NCI-H1417 (cell line): Measurements from ENCODE around the gene GIGYF2.
"Not testable (repeated sequence)": the region's sequence is repeated elsewhere in the genome, so short reads cannot be mapped to it uniquely, and the experiment has no call there.

Experiments
- DNase-seq, 3 experiments: peaks; one replicate each; lab custom pipeline; 2025; lab: John Stamatoyannopoulos, UW

Gene GIGYF2

GRCh38 chr2:232697059-232697806 is at the start of gene GIGYF2:
Gene GIGYF2, plus strand, starts transcription at chr2:232697331. Its CDS starts 37,867 bp downstream, at chr2:232735198.
- peak; percentile 79 to 96 (median 91) for DNase-seq

GRCh38 chr2:232649033-232649432 is 48.1 kb upstream of the GIGYF2 start:
- DNase-seq: no peak

- DNase-seq: peak in 2 of 3 experiments; percentile 16 to 68
Measured at GRCh38 chr2:232652505-232652851, 44.7 kb upstream of the GIGYF2 start.

- no peak for DNase-seq
Measured at GRCh38 chr2:232653441-232653840, 43.7 kb upstream of the GIGYF2 start.

GRCh38 chr2:232655392-232655791 is 41.7 kb upstream of the GIGYF2 start:
- DNase-seq: no peak

- DNase-seq: no peak
Measured at GRCh38 chr2:232658217-232658785, 38.8 kb upstream of the GIGYF2 start.

- DNase-seq: no peak
Measured at GRCh38 chr2:232659359-232659758, 37.8 kb upstream of the GIGYF2 start.

- DNase-seq: no peak
Measured at GRCh38 chr2:232662486-232663260, 34.5 kb upstream of the GIGYF2 start.

- no peak for DNase-seq
Measured at GRCh38 chr2:232666051-232666805, 30.9 kb upstream of the GIGYF2 start.

GRCh38 chr2:232667989-232668583 is 29.0 kb upstream of the GIGYF2 start:
- DNase-seq: peak in 2 of 3 experiments; percentile 9 to 10

- peak in 1 of 3 experiments; percentile 24 for DNase-seq
Measured at GRCh38 chr2:232668805-232669444, 28.2 kb upstream of the GIGYF2 start.

GRCh38 chr2:232672588-232672987 is 24.5 kb upstream of the GIGYF2 start:
- DNase-seq: no peak

GRCh38 chr2:232674491-232674890 is 22.6 kb upstream of the GIGYF2 start:
- peak in 2 of 3 experiments; percentile 23 to 54 for DNase-seq

GRCh38 chr2:232675381-232675780 is 21.8 kb upstream of the GIGYF2 start:
- no peak for DNase-seq

- no peak for DNase-seq
Measured at GRCh38 chr2:232680006-232680405, 17.1 kb upstream of the GIGYF2 start.

- DNase-seq: no peak
Measured at GRCh38 chr2:232681527-232681926, 15.6 kb upstream of the GIGYF2 start.

GRCh38 chr2:232683368-232683767 is 13.8 kb upstream of the GIGYF2 start:
- no peak for DNase-seq

GRCh38 chr2:232685391-232685790 is 11.7 kb upstream of the GIGYF2 start:
- not testable (repeated sequence) for DNase-seq

GRCh38 chr2:232687382-232688160 is 9.6 kb upstream of the GIGYF2 start:
- DNase-seq: no peak

- no peak for DNase-seq
Measured at GRCh38 chr2:232688201-232688600, 8.9 kb upstream of the GIGYF2 start.
